K562 (cell line): ENCODE results near the gene CASKIN2. TPM values are rescaled to one million over a fixed set of nuclear protein-coding genes. Genes with fewer than 3 reads are reported as not detected.

Experiments used
- ATAC-seq: fragments of 200-7000 bp; cut with Tn5 transposase; 3 replicates; pipeline ENCODE4 v1.9.1; 2020; ENCODE audit warnings: moderate library complexity
- BruUV-seq: library from RNA; stranded (reverse); fragments of 400-500 nt; replicated peaks from 2 replicates; lab custom pipeline; 2021; lab: Mats Ljungman, UMichigan
- CTCF ChIA-PET: fragments of 300-600 bp; formaldehyde crosslinking; extraction: SDS; loops from one replicate; lab custom pipeline; 2021; ENCODE audit warnings: low intra/inter-chr PET ratio; lab: Yijun Ruan, JAX
- POLR2A ChIA-PET: fragments of 300-600, 350-650 bp; sonication (Branson Sonifier 250); formaldehyde crosslinking; extraction: SDS; loops from one replicate; lab custom pipeline; 2021; ENCODE audit warnings: antibody characterized with exemption, inconsistent platforms; lab: Yijun Ruan, JAX
- DNase-seq, 4 experiments: peaks; one replicate each; pipeline versions ENCODE4 v3.0.0 to v3.0.0-alpha.2; 2011 to 2018; ENCODE audit warnings: low spot score in 3 of 4, mixed read lengths in 3 of 4; ENCODE audit errors: extremely low read depth in 1 of 4
- FAIRE-seq: peaks from 2 replicates; lab custom pipeline; 2011; peaks lifted over from hg19 to GRCh38; lab: Jason Lieb, UNC
- H2AFZ ChIP-seq: 2 replicates; pipeline ENCODE4 v1.6.0; 2011; ENCODE audit warnings: low read depth, low read length, control low read depth, inconsistent platforms
- H3K27ac ChIP-seq: fragments of 200-600 bp; 3 replicates; pipeline ENCODE4 v1.8.0; 2011; ENCODE audit warnings: low read depth, mild to moderate bottlenecking, control low read depth, inconsistent platforms, low read length, moderate library complexity, mixed read lengths; ENCODE audit errors: extremely low read depth
- H3K27me3 ChIP-seq, 2 experiments: fragments of 300-600 bp in 1 of 2; 2 replicates in 1 of 2; 3 replicates in 1 of 2; pipeline versions ENCODE4 v1.6.0 to v1.8.0; 2011; ENCODE audit warnings: inconsistent platforms in 2 of 2, low read length in 2 of 2, mild to moderate bottlenecking in 1 of 2, mixed read lengths in 1 of 2, moderate library complexity in 1 of 2; ENCODE audit not compliant: control insufficient read depth in 2 of 2, insufficient read depth in 2 of 2
- H3K36me3 ChIP-seq: fragments of 300-600 bp; 3 replicates; pipeline ENCODE4 v1.8.0; 2011; ENCODE audit warnings: mild to moderate bottlenecking, low read length, inconsistent platforms; ENCODE audit not compliant: control insufficient read depth, insufficient read depth
- H3K4me1 ChIP-seq, 2 experiments: fragments of 200-600 bp in 1 of 2; replicated peaks in 1 of 2; 2 replicates in 1 of 2; 3 replicates in 1 of 2; pipeline versions ENCODE4 v1.5.1 to v1.8.0; 2011; ENCODE audit warnings: inconsistent platforms in 2 of 2, low read length in 2 of 2, mild to moderate bottlenecking in 1 of 2, mixed read lengths in 1 of 2, moderate library complexity in 1 of 2; ENCODE audit not compliant: control insufficient read depth in 2 of 2, insufficient read depth in 2 of 2
- H3K4me2 ChIP-seq: 2 replicates; pipeline ENCODE4 v1.6.1; 2011; ENCODE audit warnings: low read length, control low read depth, inconsistent platforms, mixed read lengths; ENCODE audit not compliant: insufficient read depth
- H3K4me3 ChIP-seq: fragments of 200-600 bp; sonication (generic), shearing (Covaris generic); 2 replicates; pipeline ENCODE4 v1.5.1; 2016; ENCODE audit warnings: control low read depth, inconsistent platforms
- H3K79me2 ChIP-seq: fragments of 200-600 bp; 3 replicates; pipeline ENCODE4 v1.8.0; 2011; ENCODE audit warnings: low read length, inconsistent platforms; ENCODE audit not compliant: control insufficient read depth, insufficient read depth
- H3K9ac ChIP-seq, 2 experiments: 2 replicates each; pipeline versions ENCODE4 v1.6.0 to v1.6.1; 2011; ENCODE audit warnings: low read depth in 2 of 2, low read length in 2 of 2, control low read depth in 1 of 2, inconsistent platforms in 1 of 2, mild to moderate bottlenecking in 1 of 2, mixed read lengths in 1 of 2; ENCODE audit not compliant: insufficient read depth in 1 of 2
- H3K9me1 ChIP-seq: one replicate; pipeline ENCODE4 v1.6.0; 2011; ENCODE audit warnings: inconsistent platforms, mild to moderate bottlenecking, low read length, moderate library complexity; ENCODE audit not compliant: control insufficient read depth, insufficient read depth
- H3K9me3 ChIP-seq: replicated peaks from 2 replicates; pipeline ENCODE4 v1.5.1; 2011; ENCODE audit warnings: low read depth, low read length, inconsistent platforms; ENCODE audit not compliant: control insufficient read depth, insufficient read depth
- H4K20me1 ChIP-seq: replicated peaks from 2 replicates; pipeline ENCODE4 v1.6.1; 2011; ENCODE audit warnings: low read length, inconsistent platforms, mixed read lengths; ENCODE audit not compliant: control insufficient read depth, insufficient read depth
- EHMT2 ChIP-seq: fragments of 450-650 bp; IDR thresholded peaks from 2 replicates; pipeline ENCODE4 v1.6.1; 2018; ENCODE audit warnings: antibody characterized with exemption
- FOXA3 ChIP-seq, 2 experiments: fragments of 450-650 bp in 1 of 2; sonication (generic) in 1 of 2; formaldehyde crosslinking; IDR thresholded peaks in 1 of 2; conservative IDR thresholded peaks in 1 of 2; 2 replicates each; pipeline versions ENCODE4 v1.4.0 to v1.8.0; 2020 to 2022; ENCODE audit warnings: mild to moderate bottlenecking in 2 of 2, missing genetic modification reagents in 1 of 2
- GATAD2B ChIP-seq: fragments of 450-650 bp; IDR thresholded peaks from 2 replicates; pipeline ENCODE4 v1.6.1; 2017; ENCODE audit warnings: mild to moderate bottlenecking, borderline replicate concordance
- MAFF ChIP-seq: IDR thresholded peaks from 2 replicates; pipeline ENCODE4 v1.6.1; 2012; ENCODE audit warnings: low read length, improper control_type of control experiment
- PTTG1 ChIP-seq: fragments of 450-650 bp; IDR thresholded peaks from 2 replicates; pipeline ENCODE4 v1.6.1; 2016; ENCODE audit warnings: low read depth, mild to moderate bottlenecking, missing genetic modification characterization, missing compliant biosample characterization
- SLC30A9 ChIP-seq: fragments of 250-450 bp; sonication (Bioruptor Pico); IDR thresholded peaks from 2 replicates; pipeline ENCODE4 v1.8.0; 2022; ENCODE audit warnings: mild to moderate bottlenecking, moderate library complexity
- ZFP36 ChIP-seq: fragments of 150-350 bp; IDR thresholded peaks from 2 replicates; pipeline ENCODE4 v1.6.1; 2018; ENCODE audit warnings: low read length, low read depth; ENCODE audit not compliant: partially characterized antibody
- ZKSCAN1 ChIP-seq: fragments of 150-350 bp; IDR thresholded peaks from 2 replicates; pipeline ENCODE4 v1.6.1; 2016; ENCODE audit warnings: low read depth, low read length
- ZNF347 ChIP-seq: fragments of 450-650 bp; formaldehyde crosslinking; IDR thresholded peaks from 2 replicates; pipeline ENCODE4 v1.4.0; 2020; ENCODE audit warnings: low read depth, mild to moderate bottlenecking, moderate library complexity
- ZZZ3 ChIP-seq: fragments of 450-650 bp; IDR thresholded peaks from 2 replicates; pipeline ENCODE4 v1.6.1; 2016; ENCODE audit warnings: antibody characterized with exemption, mild to moderate bottlenecking, moderate library complexity
- WGBS: fragments of 100-300 bp; shearing (Covaris generic); methylation state at CpG from one replicate; pipeline ENCODE4 v1.1.6; 2016; ENCODE audit warnings: low coverage, mixed read lengths; ENCODE audit not compliant: insufficient coverage; ENCODE audit errors: missing lambda C conversion rate; 5-methylcytosine and 5-hydroxymethylcytosine counted together
- in situ Hi-C: fragments of 300-500 bp; cut with MboI; formaldehyde crosslinking; loops from 4 replicates; pipeline ENCODE4 v1.15.0; 2018; ENCODE audit warnings: inconsistent platforms, mixed read lengths
- intact Hi-C: fragments of 100-400 bp; cut with micrococcal nuclease; formaldehyde crosslinking; loops from 2 replicates; pipeline ENCODE4 v1.14.2; 2022
- polyA plus RNA-seq, 8 experiments: library from polyadenylated mRNA; depleted of rRNA in 4 of 8; stranded (reverse) in 5 of 8; unstranded in 3 of 8; fragments of >200 nt; fragmentation: Nextera tagmentation in 2 of 8; fragmentation: Illumina TruSeq in 1 of 8; extraction: Ambion mirVana in 2 of 8; extraction: Trizol in 1 of 8; gene quantifications; 2 replicates each; pipeline versions ENCODE4 v1.2.1 to v1.2.3, GENCODE V29; 2011 to 2014; ENCODE audit warnings: inconsistent platforms in 1 of 8, missing spikeins in 1 of 8
- total RNA-seq, 7 experiments: library from RNA; depleted of rRNA in 6 of 7; stranded (reverse); fragments of >200 nt in 6 of 7; fragmentation: Illumina TruSeq in 2 of 7; extraction: Trizol in 2 of 7; gene quantifications; 2 replicates each; pipeline versions ENCODE4 v1.2.1 to v1.2.3, GENCODE V29; 2011 to 2021; ENCODE audit warnings: low replicate concordance in 1 of 7
- TF ChIP-seq, protein P1 (sequence below), 2 experiments: fragments of 450-650 bp; IDR thresholded peaks; 2 replicates each; pipeline ENCODE4 v1.6.1; 2018; ENCODE audit warnings: mild to moderate bottlenecking in 2 of 2, low read depth in 1 of 2; ENCODE audit not compliant: partially characterized antibody in 2 of 2

Gene CASKIN2
- total and polyA plus RNA-seq, 9 of the 15 experiments (the other 6 are each of a cell fraction or from before 2014, with no cell fraction given) = 0.01 to 12.2 (median 2.1) TPM

DNA sequence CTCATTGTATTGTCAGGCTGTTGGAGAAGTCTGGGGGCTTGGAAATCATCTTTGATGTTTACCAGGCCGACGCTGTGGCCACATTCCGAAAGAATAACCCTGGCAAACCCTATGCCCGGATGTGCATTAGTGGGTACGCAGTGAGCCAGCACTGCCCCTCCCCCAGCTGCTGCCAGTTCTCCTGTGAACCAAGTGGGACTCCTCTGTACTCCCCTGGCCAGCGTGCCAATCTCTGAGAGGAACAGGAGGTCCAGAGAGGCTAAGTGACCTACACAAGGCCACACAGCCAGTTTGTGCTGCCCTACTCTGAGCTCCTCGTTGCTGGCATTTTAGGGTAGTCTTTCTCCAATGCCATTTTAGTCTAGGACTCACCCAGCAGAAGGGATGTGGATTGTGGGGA is 8.3 kb upstream of the CASKIN2 start:
- Histone ChIP-seq H4K20me1 (no peaks in the 10 kb centered on the region; the same call in 1 of the 2 replicates), H2AFZ (no peak overlapping the region), H3K9me3 (no peaks in the 10 kb centered on the region), H3K9me1 (no peaks in the 10 kb centered on the region), H3K9ac (no peak overlapping the region), H3K27me3 (no peaks in the 10 kb centered on the region), H3K4me1 (peaks cover 12 to 35% of the 10 kb centered on the region in 2 experiments), H3K36me3 (peaks cover 48% of the 10 kb centered on the region), H3K4me3 (no peak overlapping the region), H3K27ac (no peak overlapping the region), H3K79me2 (peaks cover 8% of the 10 kb centered on the region; the same call in 1 of the 3 replicates), H3K4me2 (no peak overlapping the region)
- BruUV-seq = no TSS peak
- in situ Hi-C loops = no loop called here
- TF ChIP-seq ZKSCAN1 = 0 out of 2 replicates have a peak, but pooled peaks have one; percentile 15
- no peak for TF ChIP-seq ZNF347 (CRISPR knock-in tag)
- no peak for TF ChIP-seq FOXA3 (CRISPR knock-in tag; conservative IDR thresholded peaks at IDR 0.05 in 1 of 2, IDR thresholded peaks at IDR 0.05 in 1 of 2)
- TF ChIP-seq, protein P1, sequence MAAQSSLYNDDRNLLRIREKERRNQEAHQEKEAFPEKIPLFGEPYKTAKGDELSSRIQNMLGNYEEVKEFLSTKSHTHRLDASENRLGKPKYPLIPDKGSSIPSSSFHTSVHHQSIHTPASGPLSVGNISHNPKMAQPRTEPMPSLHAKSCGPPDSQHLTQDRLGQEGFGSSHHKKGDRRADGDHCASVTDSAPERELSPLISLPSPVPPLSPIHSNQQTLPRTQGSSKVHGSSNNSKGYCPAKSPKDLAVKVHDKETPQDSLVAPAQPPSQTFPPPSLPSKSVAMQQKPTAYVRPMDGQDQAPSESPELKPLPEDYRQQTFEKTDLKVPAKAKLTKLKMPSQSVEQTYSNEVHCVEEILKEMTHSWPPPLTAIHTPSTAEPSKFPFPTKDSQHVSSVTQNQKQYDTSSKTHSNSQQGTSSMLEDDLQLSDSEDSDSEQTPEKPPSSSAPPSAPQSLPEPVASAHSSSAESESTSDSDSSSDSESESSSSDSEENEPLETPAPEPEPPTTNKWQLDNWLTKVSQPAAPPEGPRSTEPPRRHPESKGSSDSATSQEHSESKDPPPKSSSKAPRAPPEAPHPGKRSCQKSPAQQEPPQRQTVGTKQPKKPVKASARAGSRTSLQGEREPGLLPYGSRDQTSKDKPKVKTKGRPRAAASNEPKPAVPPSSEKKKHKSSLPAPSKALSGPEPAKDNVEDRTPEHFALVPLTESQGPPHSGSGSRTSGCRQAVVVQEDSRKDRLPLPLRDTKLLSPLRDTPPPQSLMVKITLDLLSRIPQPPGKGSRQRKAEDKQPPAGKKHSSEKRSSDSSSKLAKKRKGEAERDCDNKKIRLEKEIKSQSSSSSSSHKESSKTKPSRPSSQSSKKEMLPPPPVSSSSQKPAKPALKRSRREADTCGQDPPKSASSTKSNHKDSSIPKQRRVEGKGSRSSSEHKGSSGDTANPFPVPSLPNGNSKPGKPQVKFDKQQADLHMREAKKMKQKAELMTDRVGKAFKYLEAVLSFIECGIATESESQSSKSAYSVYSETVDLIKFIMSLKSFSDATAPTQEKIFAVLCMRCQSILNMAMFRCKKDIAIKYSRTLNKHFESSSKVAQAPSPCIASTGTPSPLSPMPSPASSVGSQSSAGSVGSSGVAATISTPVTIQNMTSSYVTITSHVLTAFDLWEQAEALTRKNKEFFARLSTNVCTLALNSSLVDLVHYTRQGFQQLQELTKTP (IDR thresholded peaks at IDR 0.05; ENCODE audit: low read depth in 1 of 2, partially characterized antibody in 2 of 2) = no peak
- no peak for TF ChIP-seq MAFF
- TF ChIP-seq GATAD2B = no peak
- no peak for TF ChIP-seq EHMT2
- TF ChIP-seq PTTG1 = no peak
- no peak for TF ChIP-seq ZZZ3
- peak; percentile 18 for TF ChIP-seq ZFP36
- TF ChIP-seq SLC30A9 (CRISPR knock-in tag) = no peak
- ChIA-PET CTCF (interaction anchor here (1.9 to 2.3 kb wide), 2 partner anchors 8 to 97 kb away, joined by 9 read pairs; partner anchors contain the start of genes CASKIN2 and TSEN54), POLR2A (interaction anchor here (0.8 kb wide), 1 partner anchor 11 kb away, joined by 3 read pairs; no protein-coding TSS in a partner anchor)
- FAIRE-seq (no peak), ATAC-seq (no peak), DNase-seq (no peak)
- 89% methylated on average over 6 of the region's 7 CpGs for WGBS
- intact Hi-C loops = loop anchor here (10.0 kb wide), 1 partner anchor 239 kb away; the partner anchor contains the start of gene SLC25A19
